ENCODE measurements around the gene CCNO. TPM values are rescaled to one million over a fixed set of nuclear protein-coding genes. Genes with fewer than 3 reads are reported as not detected.
A peak's percentile ranks its signal among the peaks of the same experiment; 100 is the strongest.

The CCNO gene
- polyA plus RNA-seq, 3 donors from 2014 or later = not detected

DNA sequence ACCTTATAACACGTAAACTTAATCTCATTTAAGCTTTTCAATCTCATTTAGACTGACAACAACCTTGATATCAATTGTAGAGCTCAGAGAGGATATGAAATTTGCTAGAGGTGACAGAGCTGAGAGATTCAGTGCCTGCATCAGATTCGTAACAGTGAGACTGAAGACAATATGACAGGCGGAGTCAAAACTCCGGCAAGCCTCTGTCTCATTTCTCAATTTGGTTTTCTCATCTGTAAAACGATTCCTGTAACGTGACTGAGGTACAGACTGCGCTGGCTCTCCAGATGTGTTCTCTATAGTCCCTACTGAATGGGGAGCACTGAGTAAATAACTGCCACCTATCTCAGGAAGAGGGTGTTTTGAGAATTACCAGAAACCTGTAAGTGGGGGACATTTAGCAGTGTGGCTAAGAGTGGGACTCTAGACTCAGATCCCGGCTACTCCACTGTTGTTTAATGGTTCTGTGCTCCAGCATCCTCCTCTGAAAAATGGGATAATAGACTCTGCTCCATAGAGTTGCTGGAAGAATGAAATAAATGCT lies 3.2 kb downstream of the CCNO start:
- H3K36me3 Mint-ChIP-seq = no peaks in the 10 kb centered on the region
- no peaks in the 10 kb centered on the region for H3K9me3 Mint-ChIP-seq
- H3K27ac Mint-ChIP-seq = no peak overlapping the region
- peaks cover 44 to 64% (median 51%) of the 10 kb centered on the region in 3 donors for H3K27me3 Mint-ChIP-seq (ENCODE audit: low read depth in 3 of 3)
- peaks cover 39 to 43% of the 10 kb centered on the region in 2 donors for H3K4me1 Mint-ChIP-seq
- peak overlapping the region in 2 of 5 donors; percentile 12 to 22 for H3K4me3 Mint-ChIP-seq
- no peak for DNase-seq

DNA sequence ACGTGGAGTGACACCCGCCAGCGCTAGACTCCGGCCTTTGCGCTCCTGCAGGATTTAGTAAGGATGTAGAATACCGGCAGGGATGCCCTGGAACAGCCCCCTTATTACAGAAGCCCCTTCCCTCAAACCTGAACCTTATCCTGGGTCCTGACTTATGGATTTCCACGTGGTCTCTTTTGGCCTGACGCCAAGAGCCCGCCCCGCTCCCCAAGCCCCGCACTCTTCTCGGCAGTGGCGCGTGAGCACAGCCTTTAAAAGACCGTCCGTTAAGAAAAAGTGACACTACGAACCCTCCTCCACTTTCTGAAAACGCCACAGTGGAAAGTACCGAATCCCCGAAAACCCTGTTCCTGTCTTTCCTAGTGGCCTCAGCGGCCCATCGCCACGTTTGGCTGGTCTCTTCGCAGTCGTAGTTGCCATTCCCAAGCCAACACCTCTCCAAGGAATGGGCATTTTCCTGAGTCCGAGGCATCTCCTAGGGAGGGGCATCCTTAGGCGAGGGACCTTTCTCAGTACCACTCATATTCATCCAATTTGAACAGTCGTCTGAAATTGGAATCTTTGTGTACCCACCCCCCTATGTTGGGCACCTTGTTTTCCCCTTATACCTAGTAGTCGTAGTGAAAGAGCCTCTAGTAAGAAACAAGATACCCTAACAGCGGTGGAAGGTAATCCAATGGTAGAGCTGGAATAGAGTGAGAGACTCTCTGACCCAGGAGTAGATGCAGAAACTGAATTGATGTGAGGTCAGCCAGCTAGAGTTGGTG lies 5.6 kb downstream of the CCNO start:
- H3K9me3 Mint-ChIP-seq = peaks cover 0 to under 1% (median 0%) of the 10 kb centered on the region in 6 donors
- H3K4me1 Mint-ChIP-seq = peaks cover 37 to 44% of the 10 kb centered on the region in 2 donors
- peaks cover 36 to 66% (median 61%) of the 10 kb centered on the region in 3 donors for H3K27me3 Mint-ChIP-seq (ENCODE audit: low read depth in 3 of 3)
- no peak overlapping the region for H3K27ac Mint-ChIP-seq
- no peak for DNase-seq
- peak overlapping the region; percentile 33 to 77 (median 68) for H3K4me3 Mint-ChIP-seq
- H3K36me3 Mint-ChIP-seq = no peaks in the 10 kb centered on the region

DNA sequence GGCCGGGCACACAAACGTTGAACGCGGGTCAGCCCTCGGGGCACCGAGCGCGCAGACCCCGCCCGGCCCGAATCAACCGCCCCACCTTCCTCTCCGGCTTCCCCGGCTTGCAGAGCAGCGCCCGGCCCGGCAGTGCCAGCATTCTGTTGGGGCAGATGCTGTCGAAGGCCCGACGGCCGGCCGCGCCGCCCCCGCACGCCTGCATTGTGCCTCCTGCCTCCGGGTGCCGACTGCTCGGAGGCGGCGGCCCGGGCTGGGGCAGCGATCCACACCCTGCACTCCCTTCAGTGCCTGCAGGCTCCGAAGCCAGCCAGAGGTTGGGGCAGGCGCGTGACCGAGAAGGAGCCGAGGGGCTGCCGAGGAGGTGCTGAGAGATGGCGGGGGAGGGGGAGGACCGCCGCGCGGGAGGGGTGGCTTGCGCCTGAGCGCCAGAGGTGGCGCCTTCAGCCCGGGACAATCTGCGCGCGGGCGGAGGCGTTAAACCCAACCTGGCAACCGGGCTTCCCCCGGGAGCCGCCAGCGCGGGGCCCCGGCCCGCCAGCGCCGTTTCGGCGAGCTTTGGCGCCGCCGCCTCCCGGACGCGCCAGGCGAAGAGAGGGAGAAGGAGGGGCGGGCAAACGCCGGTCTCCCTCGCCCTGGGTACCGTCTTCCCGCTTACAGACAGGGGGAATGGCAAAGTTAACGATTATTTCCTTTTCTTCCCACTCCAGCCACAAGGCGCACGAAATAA lies 6.3 kb downstream of the CCNO start, which contains the start of gene MCIDAS:
Gene MCIDAS (minus strand): TSS at position 382 of the 730 bp plus-strand sequence. CDS start 177 bp downstream, at position 205.
- H3K27me3 Mint-ChIP-seq (ENCODE audit: low read depth in 3 of 3) = peaks cover 34 to 68% (median 63%) of the 10 kb centered on the region in 3 donors
- no peaks in the 10 kb centered on the region for H3K36me3 Mint-ChIP-seq
- H3K27ac Mint-ChIP-seq = no peak within 1 kb of the TSS
- peak; percentile 12 to 25 (median 17) for DNase-seq
- peaks cover 37 to 44% of the 10 kb centered on the region in 2 donors for H3K4me1 Mint-ChIP-seq
- H3K9me3 Mint-ChIP-seq = peaks cover 0 to 2% (median 0%) of the 10 kb centered on the region in 6 donors
- peak within 1 kb of the TSS; percentile 61 to 77 (median 70) for H3K4me3 Mint-ChIP-seq

DNA sequence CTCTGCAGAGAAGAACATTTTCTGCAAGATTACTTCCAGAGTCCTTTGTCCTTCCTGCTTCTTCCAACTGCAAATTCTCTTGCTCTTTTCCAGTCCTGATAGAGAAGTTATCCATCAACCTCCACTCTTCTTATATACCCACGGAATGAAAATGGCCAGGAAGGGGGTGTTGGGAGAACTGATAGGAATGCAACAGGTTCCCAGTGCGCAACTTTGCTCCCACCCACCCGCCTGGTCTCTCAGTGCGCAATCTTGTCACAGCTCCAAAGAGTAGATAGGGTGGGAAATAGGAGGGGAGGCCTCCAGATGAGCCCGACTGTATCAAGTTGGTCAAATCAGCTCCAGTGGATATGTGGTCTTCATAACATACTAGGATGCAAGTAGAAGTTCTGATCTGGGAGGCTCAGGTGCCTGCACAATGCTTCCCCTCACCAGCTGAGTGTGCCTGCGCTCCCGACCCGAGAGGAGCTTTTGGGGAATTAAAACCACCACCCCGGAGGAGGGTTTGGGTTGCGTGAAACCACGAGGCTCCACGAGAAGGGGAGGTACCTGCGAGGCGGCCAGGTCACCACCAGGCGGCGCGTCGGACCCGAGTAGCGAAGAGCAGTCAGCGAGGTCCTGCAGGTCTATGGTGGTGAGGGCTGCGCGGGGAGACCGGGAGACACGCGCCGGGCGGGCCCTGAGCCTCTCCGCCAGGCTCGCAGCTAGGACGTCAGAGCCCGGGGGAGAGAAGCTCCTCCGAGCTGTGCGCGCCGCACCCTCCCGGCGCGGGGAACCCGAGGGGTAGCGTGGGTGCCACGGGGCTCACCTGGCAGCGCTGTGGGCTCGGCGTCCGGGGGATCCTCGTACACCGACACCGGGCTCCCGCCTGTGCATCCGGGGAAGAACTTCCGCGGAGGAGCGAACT lies 7.1 kb downstream of the CCNO start:
- Mint-ChIP-seq H3K4me3 (peak overlapping the region; percentile 57 to 74 (median 66)), H3K9me3 (peaks cover 0 to 2% (median 0%) of the 10 kb centered on the region in 6 donors), H3K4me1 (peaks cover 30 to 36% of the 10 kb centered on the region in 2 donors), H3K27ac (no peak overlapping the region), H3K27me3 (ENCODE audit: low read depth in 3 of 3) (peaks cover 31 to 65% (median 58%) of the 10 kb centered on the region in 3 donors), H3K36me3 (peaks cover 0 to under 1% (median 0%) of the 10 kb centered on the region in 3 donors)
- DNase-seq = peak in 1 of 3 donors; percentile 16

DNA sequence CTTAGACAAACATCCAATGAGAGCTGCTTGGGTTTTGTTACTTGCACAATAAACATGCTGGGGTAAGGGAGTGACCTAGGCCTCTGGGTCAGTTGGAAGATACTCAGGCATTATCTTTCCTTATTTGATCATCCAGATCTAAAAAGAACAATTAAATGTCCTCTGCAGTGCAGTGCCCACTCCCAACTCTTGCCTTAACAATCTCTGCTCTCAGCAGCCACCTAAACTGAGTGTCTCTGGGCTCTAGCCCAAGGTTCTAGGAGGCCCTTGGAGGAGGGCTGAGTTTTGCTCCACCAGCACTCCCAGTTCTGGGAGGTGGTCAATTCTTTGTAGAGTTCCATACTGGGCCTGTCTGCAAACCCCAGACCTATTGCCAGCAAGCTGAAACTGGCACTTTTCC lies 8.1 kb downstream of the CCNO start:
- no peak for DNase-seq
- Mint-ChIP-seq H3K27ac (no peak overlapping the region), H3K4me1 (peaks cover 34 to 38% of the 10 kb centered on the region in 2 donors), H3K4me3 (peak overlapping the region in 4 of 5 donors; percentile 21 to 67 (median 54)), H3K36me3 (peaks cover 0 to 3% (median 0%) of the 10 kb centered on the region in 3 donors), H3K27me3 (ENCODE audit: low read depth in 3 of 3) (peaks cover 31 to 60% (median 56%) of the 10 kb centered on the region in 3 donors), H3K9me3 (peaks cover 0 to 2% (median 0%) of the 10 kb centered on the region in 6 donors)

DNA sequence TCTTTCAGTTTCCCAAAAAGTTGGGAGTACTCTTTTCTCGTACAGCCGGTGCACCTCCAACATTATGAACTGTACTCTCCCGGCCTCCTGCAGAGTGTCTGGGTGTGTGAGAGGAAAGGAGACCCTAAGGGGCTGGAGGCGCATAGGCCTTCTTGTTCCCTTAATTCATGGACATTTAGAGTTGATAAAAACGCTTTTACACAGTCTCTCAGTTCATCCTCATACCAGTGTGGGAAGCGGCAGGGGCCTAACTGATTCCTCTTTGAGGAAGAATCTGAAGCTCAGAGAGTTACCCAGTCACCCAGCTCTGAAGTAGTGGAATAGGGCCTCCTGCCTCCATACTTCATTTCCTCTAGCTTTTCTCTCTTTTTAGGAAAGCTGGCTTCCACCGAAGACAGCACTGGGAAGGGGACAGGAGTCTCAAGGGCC lies 9.6 kb downstream of the CCNO start:
- Mint-ChIP-seq H3K27me3 (ENCODE audit: low read depth in 3 of 3) (peaks cover 29 to 58% (median 52%) of the 10 kb centered on the region in 3 donors), H3K4me1 (peaks cover 39 to 40% of the 10 kb centered on the region in 2 donors), H3K36me3 (peaks cover 0 to 3% (median 0%) of the 10 kb centered on the region in 3 donors), H3K4me3 (peak overlapping the region in 2 of 5 donors; percentile 21 to 57), H3K27ac (no peak overlapping the region), H3K9me3 (peaks cover 0 to 2% (median 0%) of the 10 kb centered on the region in 6 donors)
- DNase-seq = no peak

DNA sequence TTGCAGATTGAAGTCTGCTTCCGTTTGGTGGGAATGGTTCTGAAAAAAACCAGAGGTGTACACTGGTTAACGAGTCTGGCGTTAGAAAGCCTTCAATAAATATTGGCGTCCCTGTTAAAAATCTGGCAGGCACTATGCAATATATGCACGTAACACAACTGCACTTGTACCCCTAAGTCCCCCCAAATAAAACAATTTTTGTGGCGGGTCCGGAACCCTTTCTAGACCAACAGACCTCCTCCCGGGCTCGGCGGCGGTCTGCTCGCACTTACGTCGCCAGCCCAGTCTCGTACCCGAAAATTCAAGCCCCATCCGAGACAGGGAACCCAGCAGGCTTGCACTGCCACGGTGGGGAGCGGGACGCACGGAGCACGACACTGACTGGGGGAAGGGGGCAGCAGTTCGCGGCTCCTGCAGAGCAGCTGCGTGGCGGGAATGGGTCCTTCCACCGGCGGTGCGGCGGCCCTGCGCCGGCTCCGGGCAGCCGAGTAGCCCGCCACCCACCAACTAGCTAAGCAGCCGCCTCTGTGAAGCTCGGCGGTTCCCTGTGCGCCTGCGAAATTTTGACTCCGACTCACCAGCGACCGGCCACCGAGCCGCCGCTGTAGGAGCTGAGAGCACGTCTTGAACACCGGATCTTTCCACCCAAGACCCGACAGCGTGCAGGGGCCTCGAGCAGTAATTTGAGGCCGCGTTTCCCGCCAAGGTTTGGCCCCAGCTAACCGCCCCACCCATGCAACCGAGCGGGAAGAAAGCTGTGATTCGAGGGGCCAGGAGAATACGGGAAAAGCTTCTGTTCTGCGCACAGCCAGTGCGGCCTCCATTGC lies 10.2 kb downstream of the CCNO start:
- Mint-ChIP-seq H3K27ac (no peak overlapping the region), H3K9me3 (peaks cover 0 to 2% (median 0%) of the 10 kb centered on the region in 6 donors), H3K36me3 (peaks cover 0 to 3% (median 0%) of the 10 kb centered on the region in 3 donors), H3K4me3 (peak overlapping the region in 2 of 5 donors; percentile 21 to 57), H3K4me1 (peaks cover 39 to 40% of the 10 kb centered on the region in 2 donors), H3K27me3 (ENCODE audit: low read depth in 3 of 3) (peaks cover 29 to 58% (median 46%) of the 10 kb centered on the region in 3 donors)
- DNase-seq = no peak

DNA sequence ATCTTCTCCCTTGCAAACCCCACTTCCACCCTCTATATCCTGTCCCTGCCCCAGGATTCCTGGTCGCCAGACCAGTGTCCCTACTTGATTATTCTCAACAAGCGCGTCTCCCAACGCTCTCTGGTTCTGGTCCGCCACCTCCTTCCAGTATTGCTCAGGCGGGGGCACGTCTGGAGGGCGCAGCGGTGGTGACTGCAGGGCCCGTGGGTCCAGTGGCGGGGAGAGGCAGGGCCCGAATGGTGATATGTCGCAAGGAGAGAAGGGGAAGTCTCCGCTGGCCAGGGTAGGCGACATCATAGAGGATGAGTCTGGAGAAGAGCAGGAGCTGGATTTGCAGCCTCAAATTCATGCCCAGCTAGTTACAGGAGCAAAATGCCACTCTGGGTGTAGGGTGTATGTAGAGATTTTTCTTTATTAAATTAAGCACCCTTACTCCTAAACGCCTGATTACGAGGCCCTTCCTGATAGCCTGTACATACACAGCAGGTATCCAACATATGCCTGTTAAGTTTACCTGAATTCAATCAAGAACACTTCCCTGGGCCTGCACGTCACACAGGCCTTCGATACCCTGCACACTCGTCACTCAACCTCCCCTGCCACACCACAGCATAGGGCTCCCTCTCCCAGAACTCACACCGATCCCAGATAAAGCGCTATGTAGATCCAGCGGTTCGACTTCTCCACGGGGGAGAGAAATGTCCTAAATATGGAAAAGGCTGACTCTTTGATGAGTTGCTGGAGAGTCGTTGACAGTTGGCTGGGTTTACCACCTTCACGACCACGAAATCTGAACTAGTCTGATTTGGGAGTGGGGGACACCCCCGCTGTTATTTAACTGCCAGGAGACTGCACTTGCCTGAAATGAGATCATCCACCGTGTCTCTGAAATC lies 11.1 kb downstream of the CCNO start:
- H3K4me3 Mint-ChIP-seq = peak overlapping the region in 2 of 5 donors; percentile 7 to 15
- H3K36me3 Mint-ChIP-seq = peaks cover 0 to 3% (median 0%) of the 10 kb centered on the region in 3 donors
- H3K27me3 Mint-ChIP-seq (ENCODE audit: low read depth in 3 of 3) = peaks cover 26 to 59% (median 40%) of the 10 kb centered on the region in 3 donors
- DNase-seq = no peak
- no peak overlapping the region for H3K27ac Mint-ChIP-seq
- peaks cover 32 to 34% of the 10 kb centered on the region in 2 donors for H3K4me1 Mint-ChIP-seq
- peaks cover 0 to 2% (median 0%) of the 10 kb centered on the region in 6 donors for H3K9me3 Mint-ChIP-seq

DNA sequence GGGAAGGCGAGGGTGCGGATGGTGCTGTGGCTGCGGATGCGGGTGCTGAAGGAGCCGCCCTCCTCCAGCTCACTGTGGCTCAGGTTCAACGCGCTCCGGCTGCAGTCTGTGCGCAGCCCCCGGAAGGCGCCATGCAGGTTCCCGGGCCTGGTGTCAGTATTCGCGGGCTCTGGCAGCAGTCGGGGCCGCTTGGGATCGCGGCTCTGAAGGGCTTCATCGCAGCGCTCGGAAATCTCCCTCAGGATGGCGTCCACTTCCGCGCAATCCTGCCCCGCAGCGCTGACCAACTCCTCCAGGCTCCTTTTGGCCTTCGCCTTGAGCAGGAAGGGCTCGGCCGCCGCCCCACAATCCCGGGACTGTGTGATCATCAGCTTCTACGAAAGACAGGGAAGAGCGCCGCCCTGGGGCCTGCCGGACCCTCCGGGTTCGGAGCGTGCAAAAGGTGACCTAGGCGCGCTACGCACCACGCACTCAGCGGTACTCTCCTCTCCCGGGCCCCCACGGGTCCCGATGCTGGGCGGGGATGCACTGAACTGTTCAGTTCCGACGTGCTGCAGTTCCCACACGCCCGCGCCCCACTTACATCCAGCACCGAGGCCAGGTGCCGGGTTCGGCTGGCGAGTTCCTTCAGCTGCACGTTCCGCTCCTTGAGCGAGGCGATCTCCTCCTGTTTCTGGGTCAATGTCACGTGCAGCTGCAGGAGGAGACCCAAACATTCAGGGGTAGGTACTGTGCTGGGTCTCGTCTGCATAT lies 12.8 kb downstream of the CCNO start:
- H3K4me1 Mint-ChIP-seq = peaks cover 26 to 32% of the 10 kb centered on the region in 2 donors
- no peak overlapping the region for H3K27ac Mint-ChIP-seq
- peaks cover 0 to 2% (median 0%) of the 10 kb centered on the region in 6 donors for H3K9me3 Mint-ChIP-seq

DNA sequence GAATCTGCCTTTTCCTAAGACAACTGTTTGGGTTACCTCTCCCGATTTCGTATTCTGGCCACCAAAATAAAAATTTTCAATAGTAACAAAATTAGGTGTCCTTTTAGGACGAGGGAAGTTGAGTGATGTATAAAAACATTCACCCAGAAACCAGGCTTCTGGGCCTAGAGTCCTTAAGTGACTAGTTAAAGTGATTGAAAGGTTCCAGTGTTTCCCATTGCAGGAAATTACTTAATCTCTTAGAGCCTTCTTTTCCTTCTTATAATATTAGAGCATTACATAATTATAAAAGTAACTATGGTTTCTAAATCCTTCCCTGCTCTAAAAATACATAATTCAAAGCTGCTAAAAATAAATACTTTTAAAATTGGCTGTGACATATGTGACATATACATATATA lies 13.6 kb downstream of the CCNO start:
- peaks cover 0 to 3% (median 0%) of the 10 kb centered on the region in 3 donors for H3K36me3 Mint-ChIP-seq
- H3K27me3 Mint-ChIP-seq (ENCODE audit: low read depth in 3 of 3) = peaks cover 19 to 45% (median 34%) of the 10 kb centered on the region in 3 donors
- no peak for DNase-seq
- no peak overlapping the region for H3K27ac Mint-ChIP-seq
- peaks cover 26 to 32% of the 10 kb centered on the region in 2 donors for H3K4me1 Mint-ChIP-seq
- peaks cover 0 to 2% (median 0%) of the 10 kb centered on the region in 6 donors for H3K9me3 Mint-ChIP-seq
- H3K4me3 Mint-ChIP-seq = peak overlapping the region in 2 of 5 donors; percentile 14 to 20

More for the DNA sequence above, 12.8 kb downstream of the CCNO start:
- Mint-ChIP-seq H3K36me3 (peaks cover 0 to 3% (median 0%) of the 10 kb centered on the region in 3 donors), H3K27me3 (ENCODE audit: low read depth in 3 of 3) (peaks cover 20 to 53% (median 37%) of the 10 kb centered on the region in 3 donors), H3K4me3 (peak overlapping the region in 4 of 5 donors; percentile 6 to 66 (median 48))
- DNase-seq = no peak
